HG02759 (cell line): ENCODE results near the gene SEMA4C.

Experiments
- ATAC-seq: cut with Tn5 transposase; IDR thresholded peaks from one replicate; pipeline ENCODE4 v1.9.1; 2021; ENCODE audit warnings: mild to moderate bottlenecking, moderate library complexity; ENCODE audit not compliant: unreplicated experiment

Gene SEMA4C

DNA sequence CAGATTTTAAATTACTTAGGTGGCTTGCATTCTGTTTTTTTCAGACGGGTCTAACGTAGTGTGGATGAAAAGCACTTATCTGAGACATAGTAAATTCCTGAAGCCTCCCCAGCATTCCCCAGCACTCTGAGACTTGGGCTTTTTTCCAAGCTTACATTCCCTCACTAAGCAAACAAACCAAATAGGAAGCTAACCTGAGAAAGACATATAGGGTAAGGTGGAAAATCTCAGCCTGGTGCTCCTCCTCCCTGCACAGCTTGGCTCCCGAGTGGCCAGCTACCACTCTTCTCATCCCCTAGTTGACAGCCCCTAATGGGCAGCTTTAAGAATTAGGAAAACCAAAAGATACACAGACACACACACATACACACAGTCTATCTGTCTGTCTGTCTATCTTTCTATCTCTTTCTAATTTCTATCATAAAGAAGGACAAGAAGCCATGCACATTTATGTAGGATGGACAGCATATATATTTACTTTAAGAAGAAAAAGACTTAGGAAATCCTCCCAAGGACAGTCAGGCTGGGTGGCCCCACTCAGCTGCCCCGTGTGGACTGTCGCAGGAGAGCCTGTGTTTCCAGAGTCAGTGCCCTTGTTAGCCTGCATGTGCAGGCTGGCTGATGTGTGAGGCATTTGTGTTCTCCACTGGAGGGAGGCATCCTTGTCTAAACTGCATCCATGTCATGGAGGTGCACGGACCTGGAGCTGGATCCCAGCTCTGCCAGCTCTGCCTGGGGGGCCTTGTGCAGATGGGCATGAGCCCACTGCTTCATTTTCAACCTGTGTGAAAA, 45.6 kb downstream of the SEMA4C start:
- no peak for ATAC-seq

DNA sequence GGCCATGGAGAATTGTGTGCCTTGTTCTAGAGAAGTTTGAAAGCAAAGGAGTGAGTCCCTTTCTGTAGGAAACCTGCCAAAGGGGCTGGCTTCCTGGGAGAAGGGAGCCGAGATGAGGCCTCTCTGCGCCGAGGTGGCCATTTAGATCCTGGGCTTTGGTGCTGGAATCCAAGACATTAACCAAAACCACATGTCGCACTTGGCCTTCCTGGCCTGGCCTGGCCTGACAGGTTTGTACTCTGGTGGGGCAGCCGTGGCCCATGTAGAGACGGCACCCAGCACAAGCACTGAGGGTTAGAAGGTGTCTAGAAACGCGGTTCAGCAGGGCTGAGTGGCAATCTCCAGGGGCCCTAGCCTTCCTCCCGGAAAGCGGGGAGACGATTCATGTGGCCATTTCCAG, 46.7 kb downstream of the SEMA4C start:
- ATAC-seq = no peak

- ATAC-seq = no peak
Observed at GRCh38 chr2:96822786-96823185, 47.1 kb downstream of the SEMA4C start.

DNA sequence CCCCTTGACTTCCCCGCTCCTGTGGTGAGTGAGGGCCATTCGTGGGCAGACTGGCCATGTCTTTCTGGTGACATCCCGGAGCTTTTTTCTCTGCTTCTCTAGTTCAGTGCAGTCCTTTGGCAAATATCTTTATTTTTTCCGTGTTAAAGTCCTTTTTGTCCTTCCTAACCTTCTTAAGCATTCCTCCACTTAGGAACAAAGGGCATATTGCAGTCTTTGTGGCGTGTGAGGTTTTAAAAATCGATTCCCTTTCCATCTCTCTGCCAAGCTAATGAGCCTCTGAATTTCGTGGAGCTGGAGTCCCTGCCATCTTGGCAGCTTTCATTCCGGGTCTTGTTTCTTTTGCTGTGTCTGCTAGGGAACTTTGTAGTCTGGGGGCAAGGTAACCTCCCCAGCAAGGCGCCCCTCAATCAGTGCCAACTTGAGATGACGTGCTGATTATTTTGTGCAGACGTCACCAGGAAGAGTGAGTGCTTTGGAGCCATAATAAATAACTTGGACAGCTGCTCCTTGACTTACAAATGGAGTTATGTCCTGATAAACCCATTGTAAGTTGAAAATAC, 48.7 kb downstream of the SEMA4C start:
- no peak for ATAC-seq

GRCh38 chr2:96819876-96820511, 49.9 kb downstream of the SEMA4C start:
- ATAC-seq = no peak

DNA sequence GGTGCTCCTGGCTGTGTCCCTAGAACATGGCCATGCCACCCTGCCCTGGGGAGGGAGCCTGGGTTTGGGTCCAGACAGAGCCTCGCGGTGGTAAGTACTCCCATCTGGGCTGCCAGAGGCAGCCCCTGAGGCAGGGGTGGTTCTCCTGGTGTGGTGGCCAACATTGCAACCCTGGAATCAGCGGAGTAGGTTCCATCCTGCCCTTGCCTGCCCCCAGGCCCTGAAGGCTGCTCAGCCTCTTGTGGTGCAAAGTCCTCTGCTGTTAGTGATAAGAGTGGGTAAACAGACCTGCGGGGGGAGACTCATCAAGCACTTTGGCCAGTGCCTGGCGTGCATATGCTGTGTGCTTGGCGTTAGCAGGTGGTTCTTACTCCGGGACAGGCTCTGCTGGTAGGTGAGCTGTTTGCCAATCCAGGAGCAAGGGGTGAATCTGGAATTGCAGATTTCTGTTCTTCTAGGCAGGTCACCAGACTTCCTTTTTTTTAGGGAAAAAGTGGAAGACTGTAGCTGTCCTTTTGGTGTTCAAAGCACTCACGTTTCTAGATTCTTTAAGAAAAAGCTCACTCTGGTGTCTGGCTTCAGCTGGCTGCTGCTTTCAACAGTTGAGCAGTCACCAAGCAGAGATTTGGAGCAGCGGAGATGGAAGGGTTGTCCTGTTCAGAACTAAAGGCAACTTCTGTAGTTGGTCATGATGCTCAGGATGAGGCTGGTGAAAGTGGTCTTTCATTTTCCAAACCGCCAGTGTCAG, 50.6 kb downstream of the SEMA4C start:
- no peak for ATAC-seq

- ATAC-seq = no peak
Observed at GRCh38 chr2:96817882-96818281, 52.0 kb downstream of the SEMA4C start.

GRCh38 chr2:96816836-96817702, 52.8 kb downstream of the SEMA4C start:
- ATAC-seq = no peak

- peak; percentile 92 for ATAC-seq
Observed at GRCh38 chr2:96816127-96816835, 53.6 kb downstream of the SEMA4C start, which contains the start of gene CNNM3. CNNM3 (plus strand) TSS chr2:96816268; CDS start chr2:96816278, 10 bp downstream.

- peak; percentile 2 for ATAC-seq
Observed at GRCh38 chr2:96815326-96816126, 54.4 kb downstream of the SEMA4C start.

- no peak for ATAC-seq
Observed at GRCh38 chr2:96813656-96814055, 56.2 kb downstream of the SEMA4C start.

DNA sequence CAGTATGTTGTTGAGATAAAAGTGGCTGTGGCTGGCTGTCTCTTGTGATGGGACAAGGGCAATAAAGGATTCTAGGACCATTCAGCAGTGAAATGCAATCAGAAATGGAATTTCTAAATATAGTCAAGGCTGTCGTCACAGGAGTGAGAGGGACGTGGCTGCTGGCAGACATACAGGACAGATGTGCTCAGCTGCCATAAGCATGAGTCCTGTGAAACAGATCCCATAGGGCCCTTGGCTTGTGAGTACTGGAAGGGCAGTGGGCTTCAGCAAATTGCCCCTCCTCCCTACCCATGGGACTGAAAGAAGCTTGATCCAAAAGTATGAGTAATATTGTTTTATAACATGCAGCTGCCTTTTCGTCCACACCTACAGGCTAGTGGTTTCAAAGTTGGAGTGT, 58.0 kb downstream of the SEMA4C start:
- no peak for ATAC-seq

- no peak for ATAC-seq
Observed at GRCh38 chr2:96810783-96811192, 59.1 kb downstream of the SEMA4C start.

DNA sequence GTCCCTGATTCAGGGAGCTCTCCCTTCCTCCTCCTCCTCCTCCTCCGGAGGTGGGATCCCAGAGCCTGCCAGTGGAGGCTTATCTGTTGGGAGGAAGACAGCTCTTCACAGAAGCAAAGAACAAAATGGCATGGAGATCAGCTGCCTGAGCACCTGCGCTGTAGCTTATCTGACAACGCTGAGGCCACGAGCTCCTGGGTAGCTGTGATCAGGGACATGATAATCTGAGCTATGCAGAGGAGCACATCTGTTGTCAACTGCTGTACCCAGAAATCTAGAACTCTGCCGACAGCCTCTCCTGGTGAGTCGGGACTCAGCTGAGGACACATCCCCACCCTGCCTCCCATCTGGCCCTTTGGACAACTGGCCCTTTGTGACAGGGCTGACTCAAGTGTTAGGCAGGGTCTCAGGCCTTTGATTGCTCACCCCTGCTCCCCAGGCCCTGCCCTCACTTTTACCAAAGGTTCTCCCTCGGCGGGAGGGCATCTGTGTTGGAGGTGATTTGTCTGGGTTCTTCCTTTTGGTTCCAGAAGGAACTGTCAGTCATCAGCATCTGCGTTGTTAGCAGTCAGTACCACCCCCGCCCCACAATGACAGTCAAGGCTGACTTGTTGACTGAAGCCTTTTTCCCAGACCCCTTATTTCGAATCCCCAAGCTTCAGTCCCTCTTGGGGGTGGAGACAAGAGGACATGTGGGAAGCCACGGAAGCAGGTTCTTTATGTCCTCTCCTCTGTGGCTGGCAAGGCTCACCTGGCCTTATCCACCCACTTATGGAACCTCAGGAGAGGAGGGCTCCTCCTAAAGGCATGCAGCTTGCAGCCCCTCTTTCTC, 59.7 kb downstream of the SEMA4C start:
- no peak for ATAC-seq
